Right lobe of liver (tissue), 4 donors: ENCODE results near the gene DGKI.

Experiments used
- CTCF ChIP-seq, 4 donors: fragments of 200-600 bp in 3 of 4; fragments of 450-650 bp in 1 of 4; IDR thresholded peaks; one replicate each; pipeline versions ENCODE4 v1.5.1 to v1.8.0; 2016 to 2022; ENCODE audit warnings: antibody characterized with exemption in 4 of 4, mild to moderate bottlenecking in 2 of 4
- POLR2A ChIP-seq: fragments of 450-650 bp; IDR thresholded peaks from one replicate; pipeline ENCODE4 v1.6.1; 2017; ENCODE audit warnings: antibody characterized with exemption, mild to moderate bottlenecking
- donor health status: DM: no; HTN: no; CAD: no.
- donor health status: DM: no; HTN: no; CAD: no.
- donor health status: DM: no; HTN: yes; CAD: no.

GRCh38 chr7:137390076-137390475 is 456.7 kb downstream of the DGKI start:
- TF ChIP-seq CTCF (IDR thresholded peaks at IDR 0.05): no peak
- no peak for TF ChIP-seq POLR2A
